ENCODE data around the gene KCNC3.

Gene KCNC3

GRCh38 chr19:50310759-50311465, 18.3 kb downstream of the KCNC3 start:
- in situ Hi-C loops (cut with MboI; ENCODE audit: low pct_unique_long_range_greater_than_20kb, low sequenced_read_pairs, unreplicated experiment) = no loop called here
- DNase-seq (ENCODE audit: low spot score) = no peak
- no peak for TF ChIP-seq CTCF (IDR thresholded peaks at IDR 0.05; ENCODE audit: extremely low read depth, insufficient read depth, missing control alignments)

GRCh38 chr19:50309396-50310125, 19.6 kb downstream of the KCNC3 start:
- no peak for TF ChIP-seq CTCF (IDR thresholded peaks at IDR 0.05; ENCODE audit: extremely low read depth, insufficient read depth, missing control alignments)
- in situ Hi-C loops (cut with MboI; ENCODE audit: low pct_unique_long_range_greater_than_20kb, low sequenced_read_pairs, unreplicated experiment) = no loop called here
- no peak for DNase-seq (ENCODE audit: low spot score)

- in situ Hi-C loops (cut with MboI; ENCODE audit: low pct_unique_long_range_greater_than_20kb, low sequenced_read_pairs, unreplicated experiment) = no loop called here
- no peak for TF ChIP-seq CTCF (IDR thresholded peaks at IDR 0.05; ENCODE audit: extremely low read depth, insufficient read depth, missing control alignments)
- DNase-seq (ENCODE audit: low spot score) = no peak
Observed at GRCh38 chr19:50308991-50309390, 20.2 kb downstream of the KCNC3 start.

GRCh38 chr19:50303558-50303957, 25.6 kb downstream of the KCNC3 start:
- no peak for DNase-seq (ENCODE audit: low spot score)
- no peak for TF ChIP-seq CTCF (IDR thresholded peaks at IDR 0.05; ENCODE audit: extremely low read depth, insufficient read depth, missing control alignments)
- in situ Hi-C loops (cut with MboI; ENCODE audit: low pct_unique_long_range_greater_than_20kb, low sequenced_read_pairs, unreplicated experiment) = no loop called here

GRCh38 chr19:50301607-50301971, 27.6 kb downstream of the KCNC3 start:
- in situ Hi-C loops (cut with MboI; ENCODE audit: low pct_unique_long_range_greater_than_20kb, low sequenced_read_pairs, unreplicated experiment) = no loop called here
- DNase-seq (ENCODE audit: low spot score) = no peak
- no peak for TF ChIP-seq CTCF (IDR thresholded peaks at IDR 0.05; ENCODE audit: extremely low read depth, insufficient read depth, missing control alignments)

GRCh38 chr19:50300814-50301606, 28.2 kb downstream of the KCNC3 start:
- in situ Hi-C loops (cut with MboI; ENCODE audit: low pct_unique_long_range_greater_than_20kb, low sequenced_read_pairs, unreplicated experiment) = no loop called here
- DNase-seq (ENCODE audit: low spot score) = no peak
- no peak for TF ChIP-seq CTCF (IDR thresholded peaks at IDR 0.05; ENCODE audit: extremely low read depth, insufficient read depth, missing control alignments)

Data from GM13977 (cell line).